GM20000 (cell line): ENCODE measurements around the gene MARK1.

Source experiments
- DNase-seq: peaks from one replicate; pipeline ENCODE4 v3.0.0; 2012; ENCODE audit warnings: low spot score
- CTCF ChIP-seq: IDR thresholded peaks from 2 replicates; pipeline ENCODE4 v1.5.1; 2012; ENCODE audit warnings: mild to moderate bottlenecking, control low read depth; ENCODE audit errors: extremely low read depth, missing control alignments

Gene MARK1

DNA sequence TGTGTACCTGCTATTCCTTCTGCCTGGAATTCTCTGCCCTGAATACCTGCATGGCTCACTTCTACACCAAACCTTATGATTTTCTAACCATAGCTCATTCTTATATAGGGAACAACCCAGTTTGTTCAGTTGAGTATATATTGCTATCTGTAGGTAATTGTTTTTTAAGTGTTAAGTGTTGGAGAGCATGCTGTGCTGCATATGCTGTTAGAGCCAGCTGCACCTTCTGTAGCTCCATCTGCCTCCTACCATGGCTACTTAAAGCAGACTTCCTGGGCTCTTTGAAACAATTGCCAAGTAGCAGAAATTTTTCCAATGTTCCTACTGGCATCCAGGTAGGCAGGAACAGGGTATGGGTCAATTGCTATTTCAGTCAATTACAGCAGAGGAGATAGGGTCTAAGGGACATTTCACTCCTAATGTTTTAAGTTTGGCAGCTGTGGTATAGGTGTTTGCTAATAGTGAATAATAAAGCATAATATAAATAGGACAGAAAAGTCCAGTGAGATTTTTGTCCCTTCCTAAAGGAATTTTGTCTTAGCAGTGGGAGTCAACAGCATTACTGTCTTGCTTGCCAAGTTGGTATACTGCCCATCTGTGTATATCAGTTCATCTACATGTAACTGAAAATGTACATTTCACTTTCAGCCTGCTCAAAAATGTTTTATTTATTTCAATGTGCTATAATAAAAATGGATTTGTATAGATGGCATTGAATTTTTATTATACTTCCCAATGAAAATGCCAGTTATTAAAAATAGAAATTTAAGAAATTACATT is 128.2 kb downstream of the MARK1 start:
- no peak for TF ChIP-seq CTCF
- no peak for DNase-seq

GRCh38 chr1:220666349-220666748 is 138.4 kb downstream of the MARK1 start:
- no peak for DNase-seq
- TF ChIP-seq CTCF, result no peak

- TF ChIP-seq CTCF, result no peak
- no peak for DNase-seq
Measured at GRCh38 chr1:220669005-220669404, 141.1 kb downstream of the MARK1 start.

GRCh38 chr1:220670365-220670764 is 142.4 kb downstream of the MARK1 start:
- no peak for TF ChIP-seq CTCF
- no peak for DNase-seq

DNA sequence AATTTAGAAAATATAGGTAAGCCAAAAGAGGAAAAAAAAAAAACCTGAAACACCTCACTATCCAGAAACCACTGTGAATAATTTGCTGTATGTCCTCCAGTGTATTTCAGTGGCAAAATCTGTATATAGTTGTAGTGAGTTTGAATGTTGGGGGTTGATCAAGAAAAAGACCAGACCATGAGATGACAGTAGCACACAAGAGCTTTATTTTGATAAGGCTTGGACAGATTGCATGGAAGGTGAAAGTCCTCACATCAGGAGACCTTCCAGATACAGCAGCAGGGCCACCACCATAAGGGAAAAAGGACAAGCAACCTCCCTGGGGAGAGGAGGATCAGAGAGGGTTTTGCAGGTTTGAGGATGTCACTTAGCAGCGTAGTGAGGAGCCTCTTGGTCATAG is 146.0 kb downstream of the MARK1 start:
- no peak for TF ChIP-seq CTCF
- DNase-seq, result no peak

GRCh38 chr1:220677251-220677650 is 149.3 kb downstream of the MARK1 start:
- TF ChIP-seq CTCF, result no peak

DNA sequence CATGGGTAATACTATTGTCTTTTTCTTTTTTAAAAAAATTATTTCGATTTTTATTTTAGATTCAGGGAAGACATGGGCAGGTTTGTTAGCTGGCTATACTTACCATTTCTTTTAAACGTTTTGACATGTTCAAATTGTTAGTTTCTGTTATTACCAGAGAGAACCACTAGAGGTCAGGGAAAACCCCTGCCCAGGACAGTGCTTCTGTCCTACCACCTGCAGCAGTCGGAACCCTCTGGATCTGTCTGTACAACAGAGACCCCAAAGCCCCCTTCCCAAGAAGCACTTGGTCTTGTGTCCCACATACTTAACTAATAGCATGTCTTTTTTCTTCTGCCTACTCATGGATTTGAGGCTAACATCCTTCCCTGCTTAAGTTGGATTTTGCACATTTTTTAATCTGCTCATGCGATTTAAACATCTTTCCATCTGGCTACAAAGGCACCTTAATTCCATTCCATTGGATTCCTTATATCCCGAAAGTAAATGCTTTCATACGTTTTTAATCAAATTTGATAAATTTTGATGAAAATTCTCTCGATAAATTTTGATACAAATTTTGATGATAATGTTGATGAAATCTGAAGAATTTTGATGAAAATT is 152.2 kb downstream of the MARK1 start:
- TF ChIP-seq CTCF, result peak; percentile 17
- peak; percentile 62 for DNase-seq

More at GRCh38 chr1:220677251-220677650, 149.3 kb downstream of the MARK1 start:
- no peak for DNase-seq
